GM12891 (cell line): Measurements from ENCODE around the gene TST.

Source experiments
- POLR2A ChIP-seq: IDR thresholded peaks from 2 replicates; pipeline ENCODE4 v1.6.1; 2011; ENCODE audit warnings: low read depth, low read length, control low read depth
- POLR2AphosphoS5 ChIP-seq: IDR thresholded peaks from 2 replicates; pipeline ENCODE4 v1.6.1; 2011; ENCODE audit warnings: low read depth, low read length, control low read depth
- POU2F2 ChIP-seq: IDR thresholded peaks from 2 replicates; pipeline ENCODE4 v1.6.1; 2011; ENCODE audit warnings: low read depth, mild to moderate bottlenecking, control low read depth, low read length, moderate library complexity
- SPI1 ChIP-seq: IDR thresholded peaks from 2 replicates; pipeline ENCODE4 v1.6.1; 2011; ENCODE audit warnings: low read depth, low read length, control low read depth
- TAF1 ChIP-seq: IDR thresholded peaks from 2 replicates; pipeline ENCODE4 v1.6.1; 2011; ENCODE audit warnings: low read depth, low read length, control low read depth

DNA sequence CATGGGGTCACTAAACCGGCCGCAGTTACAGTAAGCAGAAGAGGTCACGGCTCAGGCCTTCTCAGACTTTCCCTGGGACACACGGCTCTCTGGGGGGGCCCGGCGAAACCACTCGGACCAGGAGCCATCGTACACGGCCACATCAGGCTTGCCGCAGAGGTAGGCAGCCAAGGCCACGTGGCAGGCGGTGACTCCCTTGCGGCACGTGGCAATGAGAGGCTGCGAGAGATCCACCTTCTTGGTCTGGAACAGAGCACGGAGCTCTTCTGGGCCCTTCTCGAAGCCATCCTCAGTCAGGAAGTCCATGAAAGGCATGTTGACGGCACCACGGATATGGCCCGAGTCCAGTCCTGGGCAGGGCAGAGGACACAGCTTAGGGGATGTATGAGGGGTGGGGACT lies 8.3 kb downstream of the TST start:
- no peak for TF ChIP-seq POLR2A
- TF ChIP-seq POLR2AphosphoS5: no peak
- TF ChIP-seq TAF1: no peak
- no peak for TF ChIP-seq POU2F2
- TF ChIP-seq SPI1: no peak
